Activated naive CD8-positive, alpha-beta T cell treated with anti-CD3 and anti-CD28 coated beads, Interleukin-2, amount 10 ng/mL, durations not matched to agents 7 days and 5 days (primary cell): ENCODE data around the gene PPP1R12A. TPM values are rescaled to one million over a fixed set of nuclear protein-coding genes. Genes with fewer than 3 reads are reported as not detected.
"Not testable (repeated sequence)": the region's sequence is repeated elsewhere in the genome, so short reads cannot be mapped to it uniquely, and the experiment has no call there.

Experiments
- ATAC-seq: fragments of 150-1000 bp; cut with Tn5 transposase; one replicate; pipeline ENCODE4 v1.10.0; 2021; ENCODE audit warnings: low read depth, moderate library complexity
- POLR2A ChIA-PET: fragments of 350-600 bp; sonication (Branson Sonifier 250); formaldehyde crosslinking; loops from one replicate; lab custom pipeline; 2021; ENCODE audit warnings: antibody characterized with exemption; lab: Charles Lee
- DNase-seq: peaks from one replicate; pipeline ENCODE4 v3.0.0; 2021
- H3K27ac Mint-ChIP-seq: one replicate; pipeline ENCODE4 v1.8.0; 2022; ENCODE audit warnings: mild to moderate bottlenecking, mixed read lengths
- H3K27me3 Mint-ChIP-seq: one replicate; pipeline ENCODE4 v1.8.0; 2022; ENCODE audit warnings: mild to moderate bottlenecking, moderate library complexity, mixed read lengths
- H3K36me3 Mint-ChIP-seq: one replicate; pipeline ENCODE4 v1.8.0; 2021; ENCODE audit warnings: mild to moderate bottlenecking, mixed read lengths
- H3K4me1 Mint-ChIP-seq: one replicate; pipeline ENCODE4 v1.8.0; 2021; ENCODE audit warnings: mixed read lengths
- H3K4me3 Mint-ChIP-seq: one replicate; pipeline ENCODE4 v1.8.0; 2022; ENCODE audit warnings: mild to moderate bottlenecking, moderate library complexity, mixed read lengths
- H3K9me3 Mint-ChIP-seq: one replicate; pipeline ENCODE4 v1.8.0; 2021; ENCODE audit warnings: mixed read lengths
- total RNA-seq, 2 experiments: library from RNA; stranded (reverse); gene quantifications; one replicate each; pipeline ENCODE4 v1.2.3, GENCODE V29; 2021

Gene PPP1R12A
- total RNA-seq, 2 experiments from 2014 or later, result 100 to 111 TPM

DNA sequence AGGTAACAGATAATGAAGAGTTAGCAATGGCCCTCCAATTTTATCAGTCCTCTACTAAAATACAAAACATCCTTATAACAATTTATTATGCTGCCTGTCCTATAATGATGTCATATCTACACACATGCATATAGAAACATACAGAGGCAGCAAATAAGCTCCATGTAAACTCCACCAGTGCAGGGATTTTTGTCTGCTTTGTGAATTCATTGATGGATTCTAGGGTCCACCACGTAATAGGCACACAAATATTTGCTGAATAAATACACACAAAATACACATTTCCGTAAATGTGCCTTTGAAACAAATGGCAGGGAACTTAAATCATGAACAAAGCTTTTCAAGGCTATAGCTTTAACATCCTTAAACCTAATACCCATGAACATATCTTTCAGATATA lies 34.7 kb downstream of the PPP1R12A start:
- POLR2A ChIA-PET, result no interaction called here
- peaks cover 22% of the 10 kb centered on the region for H3K4me1 Mint-ChIP-seq
- H3K27me3 Mint-ChIP-seq, result no peaks in the 10 kb centered on the region
- H3K36me3 Mint-ChIP-seq, result peaks cover 12% of the 10 kb centered on the region
- no peak overlapping the region for H3K27ac Mint-ChIP-seq
- H3K4me3 Mint-ChIP-seq, result no peak overlapping the region
- no peaks in the 10 kb centered on the region for H3K9me3 Mint-ChIP-seq
- no peak for ATAC-seq
- no peak for DNase-seq

DNA sequence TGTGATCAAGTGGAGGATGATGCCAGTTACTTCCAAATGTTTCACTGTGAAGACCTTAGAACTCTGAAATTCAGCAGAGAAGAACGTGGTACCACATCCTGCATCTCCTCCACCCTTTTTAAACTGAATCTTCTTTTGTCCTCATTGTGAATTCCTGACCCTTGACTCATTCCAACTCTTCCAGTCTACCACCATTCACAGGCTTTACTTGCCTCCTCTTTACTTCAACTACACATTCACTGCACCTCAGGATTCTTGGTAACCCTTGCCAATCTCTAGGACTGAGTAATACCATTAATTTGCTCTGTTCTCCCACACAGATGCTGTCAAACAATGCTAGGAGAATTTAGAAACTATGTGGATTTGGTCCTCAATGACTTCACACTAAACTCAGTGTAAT lies 37.3 kb downstream of the PPP1R12A start:
- DNase-seq (no peak), ATAC-seq (no peak)
- POLR2A ChIA-PET, result no interaction called here
- Mint-ChIP-seq H3K9me3 (no peaks in the 10 kb centered on the region), H3K27me3 (no peaks in the 10 kb centered on the region), H3K4me3 (no peak overlapping the region), H3K36me3 (peaks cover 11% of the 10 kb centered on the region), H3K4me1 (peaks cover 20% of the 10 kb centered on the region), H3K27ac (no peak overlapping the region)

DNA sequence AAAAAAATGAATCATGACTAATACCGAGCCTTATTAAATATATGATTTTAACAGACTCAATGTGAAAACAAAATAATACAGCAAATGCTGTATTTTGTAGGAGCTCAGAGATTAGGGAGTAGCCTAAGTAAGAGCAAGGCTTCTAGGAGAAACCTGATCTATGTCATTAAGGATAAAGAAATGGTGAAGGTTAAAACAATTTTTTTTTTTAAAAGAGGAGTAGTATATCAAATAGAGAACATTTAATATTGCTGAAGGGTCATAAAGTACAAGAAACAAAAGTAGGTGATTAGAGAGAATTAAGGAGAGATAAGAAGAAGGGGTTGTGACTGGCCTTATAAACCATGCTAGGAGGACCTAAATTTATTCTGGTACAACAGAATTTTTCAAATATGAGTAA lies 39.1 kb downstream of the PPP1R12A start:
- Mint-ChIP-seq H3K4me3 (no peak overlapping the region), H3K36me3 (peaks cover 15% of the 10 kb centered on the region), H3K9me3 (peaks cover 2% of the 10 kb centered on the region), H3K27me3 (no peaks in the 10 kb centered on the region), H3K27ac (no peak overlapping the region), H3K4me1 (peaks cover 18% of the 10 kb centered on the region)
- DNase-seq (no peak), ATAC-seq (no peak)
- POLR2A ChIA-PET, result no interaction called here

DNA sequence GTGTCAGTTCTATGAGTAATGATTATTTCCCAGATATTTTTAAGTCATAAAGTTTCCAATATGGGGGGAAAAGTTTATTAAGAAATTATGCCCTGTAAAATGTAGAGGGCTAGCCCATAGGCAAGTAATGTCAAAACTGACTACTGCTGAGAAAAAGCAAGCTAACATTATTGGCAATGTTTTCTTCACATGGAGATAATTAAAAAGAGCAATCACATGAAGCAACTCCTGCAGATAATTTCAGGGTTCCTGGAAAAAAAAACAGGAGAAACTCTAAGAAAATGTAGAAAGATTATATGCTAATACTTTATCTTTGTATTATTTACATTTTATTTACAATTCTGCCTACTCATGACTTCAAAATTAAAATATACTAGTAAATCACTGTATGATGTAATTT lies 39.8 kb downstream of the PPP1R12A start:
- peaks cover 15% of the 10 kb centered on the region for H3K36me3 Mint-ChIP-seq
- ATAC-seq (no peak), DNase-seq (no peak)
- no peaks in the 10 kb centered on the region for H3K27me3 Mint-ChIP-seq
- H3K9me3 Mint-ChIP-seq, result peaks cover 2% of the 10 kb centered on the region
- H3K27ac Mint-ChIP-seq, result no peak overlapping the region
- POLR2A ChIA-PET, result no interaction called here
- H3K4me1 Mint-ChIP-seq, result peaks cover 18% of the 10 kb centered on the region
- no peak overlapping the region for H3K4me3 Mint-ChIP-seq

DNA sequence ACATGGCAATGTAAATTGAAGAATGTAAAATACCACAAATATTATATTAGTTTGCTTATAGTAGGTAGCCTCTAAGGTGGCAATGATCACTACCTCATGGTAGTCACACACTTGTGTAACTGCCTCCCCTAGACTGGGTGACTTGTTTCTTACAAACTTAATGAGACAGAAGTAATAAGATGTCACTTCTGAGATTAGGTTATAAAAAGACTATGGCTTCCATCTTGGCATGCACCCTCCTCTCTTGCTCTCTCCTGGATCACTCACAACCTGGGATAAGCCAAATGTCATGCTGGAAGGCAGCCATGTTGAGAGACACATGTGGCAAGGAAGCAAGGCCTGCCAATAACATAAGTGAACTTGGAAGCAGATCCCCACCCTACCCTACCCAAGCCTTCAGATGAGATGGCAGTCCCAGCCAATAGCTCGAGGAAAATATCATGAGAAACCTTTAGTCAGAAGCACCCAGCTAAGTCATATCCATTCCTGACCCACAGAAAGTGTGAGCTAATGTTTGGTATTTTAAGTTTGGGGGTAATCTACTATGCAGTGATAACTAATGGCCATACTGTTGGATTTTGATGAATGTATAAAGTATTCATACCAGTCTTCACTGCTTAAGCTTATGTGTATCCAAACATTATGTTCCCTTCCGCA lies 43.3 kb downstream of the PPP1R12A start:
- Mint-ChIP-seq H3K27me3 (no peaks in the 10 kb centered on the region), H3K4me1 (peaks cover 13% of the 10 kb centered on the region), H3K9me3 (peaks cover 2% of the 10 kb centered on the region), H3K36me3 (peaks cover 9% of the 10 kb centered on the region), H3K27ac (no peak overlapping the region), H3K4me3 (no peak overlapping the region)
- POLR2A ChIA-PET, result no interaction called here
- DNase-seq, result no peak
- no peak for ATAC-seq

DNA sequence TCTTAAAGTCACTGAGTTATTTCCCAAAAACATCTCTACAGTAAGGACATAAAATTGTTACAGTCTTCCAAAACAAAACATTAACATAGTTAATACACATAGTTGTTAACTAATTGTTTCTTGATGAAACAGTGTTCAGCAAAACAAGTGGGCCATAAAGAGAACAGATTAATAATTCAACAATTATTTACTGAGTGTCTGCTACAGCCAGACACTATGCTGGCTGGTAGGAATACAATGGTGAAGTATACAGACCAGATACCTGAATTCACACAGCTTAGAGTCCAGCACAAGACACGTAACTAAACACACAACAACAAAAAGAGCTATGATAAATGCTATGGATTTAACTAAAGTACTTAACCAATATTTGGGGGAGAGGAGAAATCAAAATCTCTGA lies 47.0 kb downstream of the PPP1R12A start:
- Mint-ChIP-seq H3K4me3 (no peak overlapping the region), H3K27me3 (no peaks in the 10 kb centered on the region), H3K27ac (no peak overlapping the region), H3K4me1 (peaks cover 15% of the 10 kb centered on the region), H3K9me3 (peaks cover 2% of the 10 kb centered on the region), H3K36me3 (peaks cover 6% of the 10 kb centered on the region)
- no peak for DNase-seq
- POLR2A ChIA-PET, result no interaction called here
- ATAC-seq, result no peak

DNA sequence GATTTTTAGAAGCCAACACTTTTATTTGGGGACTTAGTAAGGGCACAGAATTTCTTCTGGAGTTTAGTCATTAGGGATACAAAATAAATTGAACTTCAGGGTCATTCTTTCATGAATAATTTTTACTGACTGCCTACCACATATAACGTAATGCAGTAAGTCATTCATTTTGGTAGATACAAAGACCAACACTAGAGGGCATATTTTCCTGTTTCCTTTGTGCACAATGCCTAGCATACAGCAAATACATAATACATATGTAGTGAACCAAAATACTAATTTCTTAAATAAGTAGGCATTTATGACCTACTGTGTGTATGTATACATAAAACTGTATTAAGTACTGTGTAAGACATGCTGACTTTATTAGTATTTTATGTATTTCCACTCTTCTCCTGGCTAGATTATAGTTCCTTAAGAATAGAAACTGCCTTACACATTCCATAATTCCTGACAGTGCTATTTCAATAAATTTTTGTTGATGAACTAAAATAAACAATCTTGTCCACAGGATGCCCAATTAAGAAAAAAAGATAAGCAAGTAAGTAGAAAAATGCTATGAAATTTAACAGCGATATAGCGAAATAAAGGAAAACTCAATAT lies 47.9 kb downstream of the PPP1R12A start:
- no peaks in the 10 kb centered on the region for H3K27me3 Mint-ChIP-seq
- H3K27ac Mint-ChIP-seq, result no peak overlapping the region
- peaks cover 7% of the 10 kb centered on the region for H3K36me3 Mint-ChIP-seq
- H3K4me1 Mint-ChIP-seq, result peaks cover 21% of the 10 kb centered on the region
- ATAC-seq (peak; percentile 82), DNase-seq (no peak)
- POLR2A ChIA-PET, result no interaction called here
- no peak overlapping the region for H3K4me3 Mint-ChIP-seq
- peaks cover under 1% of the 10 kb centered on the region for H3K9me3 Mint-ChIP-seq

DNA sequence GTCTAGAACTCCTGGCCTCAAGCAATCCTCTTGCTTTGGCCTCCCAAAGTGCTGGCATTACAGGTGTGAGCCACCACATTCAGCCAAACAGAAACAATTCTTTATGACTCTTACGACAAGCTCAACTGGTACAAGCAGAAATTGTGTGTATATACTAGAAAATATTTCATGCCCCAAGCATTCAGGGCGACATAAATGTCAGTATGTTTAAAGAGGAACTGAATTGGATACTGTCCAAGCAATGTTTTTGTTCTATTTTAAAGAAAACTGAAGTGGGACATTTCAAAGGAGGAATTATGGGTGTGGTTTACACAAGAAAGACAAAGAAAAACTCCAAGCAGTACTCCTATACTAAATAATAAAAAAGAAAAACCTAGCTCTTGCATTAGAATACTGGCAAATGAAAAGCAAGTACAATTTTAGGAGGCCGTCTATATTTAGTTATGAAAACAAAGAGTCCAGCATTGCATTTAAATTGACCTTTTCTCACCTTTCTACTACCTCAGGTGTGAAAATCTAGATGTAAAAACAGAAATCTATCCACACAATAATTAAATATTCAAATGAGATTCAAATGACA lies 48.9 kb downstream of the PPP1R12A start:
- POLR2A ChIA-PET, result no interaction called here
- H3K4me3 Mint-ChIP-seq, result no peak overlapping the region
- peaks cover 5% of the 10 kb centered on the region for H3K36me3 Mint-ChIP-seq
- DNase-seq (no peak), ATAC-seq (no peak)
- H3K4me1 Mint-ChIP-seq, result peaks cover 31% of the 10 kb centered on the region
- H3K27ac Mint-ChIP-seq, result no peak overlapping the region
- H3K27me3 Mint-ChIP-seq, result no peaks in the 10 kb centered on the region
- H3K9me3 Mint-ChIP-seq, result no peaks in the 10 kb centered on the region

DNA sequence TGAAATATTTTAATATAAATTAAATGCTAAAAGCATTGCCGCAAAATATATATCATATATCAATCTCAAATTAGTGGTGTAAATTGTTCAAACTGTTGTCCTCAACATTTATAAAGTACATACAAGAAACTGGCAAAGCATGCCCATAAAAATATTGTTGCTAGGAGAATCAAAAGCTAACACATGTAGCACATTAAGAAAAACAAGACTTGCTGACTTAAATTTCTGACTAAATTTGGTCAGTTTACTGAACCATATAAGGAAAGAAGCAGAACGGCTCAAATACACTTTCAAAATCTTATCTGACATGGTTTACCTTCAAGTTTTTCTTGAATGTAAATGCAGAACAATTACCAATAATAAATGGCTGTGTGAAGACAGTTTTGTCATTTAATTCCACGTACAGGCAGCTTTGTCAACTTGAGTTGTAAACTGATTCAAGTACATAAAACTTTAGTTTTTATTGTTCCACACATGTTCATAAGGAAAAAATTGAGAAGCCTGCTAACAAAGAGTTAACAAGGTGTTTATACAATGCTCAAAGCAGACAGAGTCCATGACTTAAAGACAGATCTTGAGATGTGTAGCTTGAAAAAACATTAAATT lies 50.4 kb downstream of the PPP1R12A start:
- no peak overlapping the region for H3K4me3 Mint-ChIP-seq
- DNase-seq (no peak), ATAC-seq (no peak)
- POLR2A ChIA-PET, result no interaction called here
- no peaks in the 10 kb centered on the region for H3K27me3 Mint-ChIP-seq
- peaks cover 32% of the 10 kb centered on the region for H3K4me1 Mint-ChIP-seq
- peaks cover 6% of the 10 kb centered on the region for H3K36me3 Mint-ChIP-seq
- no peak overlapping the region for H3K27ac Mint-ChIP-seq
- peaks cover under 1% of the 10 kb centered on the region for H3K9me3 Mint-ChIP-seq

DNA sequence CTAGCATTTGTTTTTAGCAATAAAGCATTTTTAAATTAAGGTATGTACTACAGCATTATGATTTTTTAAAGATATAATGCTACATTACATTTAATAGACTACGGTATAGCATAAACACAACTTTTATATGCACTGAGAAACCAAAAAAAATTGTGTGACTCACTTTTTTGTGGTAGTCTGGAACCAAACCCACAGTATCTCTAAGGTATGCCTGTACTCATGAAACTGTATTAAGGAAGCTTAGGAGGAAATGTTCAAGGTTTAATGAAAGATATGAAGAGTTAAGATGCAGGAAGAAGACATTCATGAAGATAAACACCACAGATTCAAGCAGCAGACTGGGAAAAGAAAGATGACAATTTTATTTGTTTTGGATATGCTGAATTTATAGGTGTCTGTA lies 51.7 kb downstream of the PPP1R12A start:
- peaks cover 32% of the 10 kb centered on the region for H3K4me1 Mint-ChIP-seq
- H3K27me3 Mint-ChIP-seq, result no peaks in the 10 kb centered on the region
- H3K9me3 Mint-ChIP-seq, result peaks cover 3% of the 10 kb centered on the region
- H3K4me3 Mint-ChIP-seq, result no peak overlapping the region
- H3K36me3 Mint-ChIP-seq, result peaks cover 8% of the 10 kb centered on the region
- POLR2A ChIA-PET, result no interaction called here
- no peak overlapping the region for H3K27ac Mint-ChIP-seq
- DNase-seq, result no peak
- no peak for ATAC-seq

DNA sequence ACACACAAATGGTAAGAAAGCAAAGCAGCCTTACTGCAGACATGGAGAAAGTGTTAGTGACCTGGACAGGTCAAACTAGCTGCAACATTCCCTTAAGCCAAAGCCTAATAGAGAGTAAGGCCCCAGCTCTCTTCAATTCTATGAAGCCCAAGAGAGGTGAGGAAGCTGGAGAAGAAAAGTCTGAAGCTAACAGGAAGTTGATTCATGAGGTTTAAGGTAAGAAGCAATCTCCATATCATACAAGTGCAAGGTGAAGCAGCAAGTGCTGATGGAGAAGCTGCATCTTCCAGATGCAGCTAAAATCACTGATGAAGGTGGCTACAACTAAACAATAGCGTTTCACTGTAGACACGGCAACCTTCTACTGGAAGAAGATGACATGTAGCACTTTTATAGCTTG lies 53.5 kb downstream of the PPP1R12A start:
- ATAC-seq (peak; percentile 42), DNase-seq (no peak)
- H3K4me3 Mint-ChIP-seq, result no peak overlapping the region

DNA sequence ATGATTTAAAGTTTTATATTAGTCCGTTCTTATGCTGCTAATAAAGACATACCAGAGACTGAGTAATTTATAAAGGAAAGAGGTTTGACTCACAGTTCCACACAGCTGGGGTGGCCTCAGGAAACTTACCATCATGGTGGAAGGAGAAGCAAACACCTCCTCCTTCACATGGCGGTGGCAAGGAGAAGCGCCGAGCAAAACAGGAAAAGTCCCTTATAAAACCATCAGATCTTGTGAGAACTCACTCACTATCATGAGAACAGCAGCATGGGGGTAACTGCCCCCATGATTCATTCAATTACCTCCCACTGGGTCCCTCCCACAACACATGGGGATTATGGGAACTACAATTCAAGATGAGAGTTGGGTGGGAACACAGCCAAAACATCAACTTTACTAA lies 56.4 kb downstream of the PPP1R12A start:
- POLR2A ChIA-PET, H3K27ac Mint-ChIP-seq, H3K9me3 Mint-ChIP-seq, ATAC-seq, H3K4me3 Mint-ChIP-seq, DNase-seq, H3K27me3 Mint-ChIP-seq: not testable (repeated sequence)
- H3K4me1 Mint-ChIP-seq, result peaks cover 24% of the 10 kb centered on the region
- H3K36me3 Mint-ChIP-seq, result peaks cover 18% of the 10 kb centered on the region

More for the DNA sequence above, 53.5 kb downstream of the PPP1R12A start:
- peaks cover 15% of the 10 kb centered on the region for H3K36me3 Mint-ChIP-seq
- H3K4me1 Mint-ChIP-seq, result peaks cover 27% of the 10 kb centered on the region
- no peak overlapping the region for H3K27ac Mint-ChIP-seq
- H3K9me3 Mint-ChIP-seq, result peaks cover 3% of the 10 kb centered on the region
- H3K27me3 Mint-ChIP-seq, result no peaks in the 10 kb centered on the region
- POLR2A ChIA-PET, result no interaction called here

DNA sequence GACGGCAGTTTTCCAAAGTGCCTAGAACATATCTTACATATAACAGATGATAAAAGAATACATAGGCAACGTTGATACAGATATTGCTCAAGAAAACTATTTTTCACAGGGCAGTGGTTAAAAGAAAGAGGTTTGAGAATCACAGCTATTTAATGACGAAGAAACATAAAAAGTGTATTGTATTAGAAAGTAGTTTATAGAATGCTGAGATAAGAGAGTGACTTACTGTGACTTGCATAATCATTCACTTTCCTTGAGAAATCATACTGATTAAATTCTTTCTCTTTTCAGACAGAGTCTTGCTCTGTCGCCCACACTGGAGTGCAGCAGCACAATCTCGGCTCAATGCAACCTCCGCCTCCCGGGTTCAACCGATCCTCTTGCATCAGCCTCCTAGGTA lies 57.7 kb downstream of the PPP1R12A start:
- peaks cover 24% of the 10 kb centered on the region for H3K36me3 Mint-ChIP-seq
- no peak overlapping the region for H3K4me3 Mint-ChIP-seq
- POLR2A ChIA-PET, result no interaction called here
- H3K27me3 Mint-ChIP-seq, result no peaks in the 10 kb centered on the region
- DNase-seq (no peak), ATAC-seq (no peak)
- peaks cover 17% of the 10 kb centered on the region for H3K4me1 Mint-ChIP-seq
- H3K9me3 Mint-ChIP-seq, result peaks cover 3% of the 10 kb centered on the region
- no peak overlapping the region for H3K27ac Mint-ChIP-seq

DNA sequence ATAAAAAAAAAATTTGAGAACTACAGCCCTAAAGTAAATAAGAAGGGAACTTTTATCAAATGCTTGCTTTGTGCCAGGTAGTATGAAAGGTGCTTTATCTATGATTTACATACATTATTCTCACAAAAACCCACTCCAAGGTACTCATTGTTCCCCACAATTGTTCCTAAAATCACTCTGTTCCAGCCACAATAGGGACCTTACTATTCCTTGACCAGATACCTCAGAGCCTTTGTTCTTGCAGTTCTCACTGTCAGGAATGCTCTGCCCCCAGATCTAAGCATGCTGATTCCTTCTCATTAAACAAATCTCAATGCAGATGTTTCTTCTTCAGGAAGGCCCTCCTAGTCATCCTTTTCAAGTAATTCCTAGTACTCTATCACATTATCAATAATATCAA lies 60.2 kb downstream of the PPP1R12A start:
- Mint-ChIP-seq H3K4me3 (no peak overlapping the region), H3K9me3 (peaks cover 3% of the 10 kb centered on the region), H3K36me3 (peaks cover 36% of the 10 kb centered on the region), H3K4me1 (peaks cover 3% of the 10 kb centered on the region), H3K27ac (no peak overlapping the region), H3K27me3 (no peaks in the 10 kb centered on the region)
- no peak for DNase-seq
- no peak for ATAC-seq
- POLR2A ChIA-PET, result no interaction called here
